ENCODE data around the gene NAMPT.
"Not testable (repeated sequence)": the region's sequence is repeated elsewhere in the genome, so short reads cannot be mapped to it uniquely, and the experiment has no call there.

NAMPT gene

GRCh38 chr7:106231856-106232490 is 52.8 kb downstream of the NAMPT start:
- no peak for DNase-seq (ENCODE audit: low read depth in 1 of 2, low spot score in 1 of 2)
- TF ChIP-seq JUND (IDR thresholded peaks at IDR 0.05; ENCODE audit: low read depth): no peak
- in situ Hi-C loops (cut with HindIII; ENCODE audit: low pct_unique_long_range_greater_than_20kb, low sequenced_read_pairs): no loop called here

DNA sequence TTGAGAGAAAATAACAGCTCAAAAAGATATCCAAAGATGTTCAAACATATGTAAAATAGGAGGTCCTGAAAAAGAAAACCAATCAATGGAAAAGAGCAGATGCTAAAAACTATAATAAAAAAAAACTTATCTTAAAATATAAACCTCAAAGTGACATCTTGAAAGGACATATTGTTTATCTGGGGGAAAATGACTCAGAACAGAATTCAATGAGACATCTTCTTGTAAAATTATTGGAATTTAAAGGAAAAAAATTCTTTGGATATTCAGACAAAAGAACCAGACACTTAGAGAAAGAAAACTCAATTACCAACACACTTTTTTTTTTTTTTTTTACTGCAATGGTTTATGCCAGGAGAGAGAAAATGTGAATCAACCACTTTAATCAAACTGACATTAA is 58.9 kb downstream of the NAMPT start:
- no peak for TF ChIP-seq JUND (IDR thresholded peaks at IDR 0.05; ENCODE audit: low read depth)
- in situ Hi-C loops (cut with HindIII; ENCODE audit: low pct_unique_long_range_greater_than_20kb, low sequenced_read_pairs): no loop called here
- DNase-seq (ENCODE audit: low read depth in 1 of 2, low spot score in 1 of 2): no peak

GRCh38 chr7:106224797-106225196 is 60.0 kb downstream of the NAMPT start:
- in situ Hi-C loops (cut with HindIII; ENCODE audit: low pct_unique_long_range_greater_than_20kb, low sequenced_read_pairs): no loop called here
- TF ChIP-seq JUND (IDR thresholded peaks at IDR 0.05; ENCODE audit: low read depth): no peak
- DNase-seq (ENCODE audit: low read depth in 1 of 2, low spot score in 1 of 2): no peak

DNA sequence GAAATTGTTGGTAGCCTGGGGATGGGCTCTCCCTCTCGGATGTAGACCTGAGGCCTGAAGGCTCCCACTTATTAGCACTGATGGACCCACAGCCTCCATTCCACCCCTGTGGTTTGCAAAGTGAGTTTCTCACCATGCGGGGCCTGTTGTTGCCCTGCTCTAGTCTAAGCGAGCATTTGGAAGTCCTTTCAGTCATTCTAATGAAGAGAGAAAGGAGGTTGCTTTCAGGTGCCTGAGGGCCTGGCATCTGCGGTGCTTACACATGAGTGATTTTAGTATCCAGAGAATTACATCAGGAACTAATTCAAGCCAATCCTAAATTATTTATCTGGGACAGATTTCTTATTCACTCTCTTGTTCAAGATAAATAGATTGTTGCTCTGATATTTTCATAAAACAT is 61.6 kb downstream of the NAMPT start:
- in situ Hi-C loops (cut with HindIII; ENCODE audit: low pct_unique_long_range_greater_than_20kb, low sequenced_read_pairs): no loop called here
- no peak for TF ChIP-seq JUND (IDR thresholded peaks at IDR 0.05; ENCODE audit: low read depth)
- DNase-seq (ENCODE audit: low read depth in 1 of 2, low spot score in 1 of 2): no peak

- no peak for TF ChIP-seq JUND (IDR thresholded peaks at IDR 0.05; ENCODE audit: low read depth)
- no peak for DNase-seq (ENCODE audit: low read depth in 1 of 2, low spot score in 1 of 2)
- in situ Hi-C loops (cut with HindIII; ENCODE audit: low pct_unique_long_range_greater_than_20kb, low sequenced_read_pairs): no loop called here
Measured at GRCh38 chr7:106222545-106222944, 62.2 kb downstream of the NAMPT start.

- DNase-seq (ENCODE audit: low read depth in 1 of 2, low spot score in 1 of 2): peak in 1 of 2 experiments; percentile 73
- in situ Hi-C loops (cut with HindIII; ENCODE audit: low pct_unique_long_range_greater_than_20kb, low sequenced_read_pairs): no loop called here
- TF ChIP-seq JUND (IDR thresholded peaks at IDR 0.05; ENCODE audit: low read depth): no peak
Measured at GRCh38 chr7:106220307-106220706, 64.5 kb downstream of the NAMPT start.

GRCh38 chr7:106219170-106219569 is 65.6 kb downstream of the NAMPT start:
- in situ Hi-C loops (cut with HindIII; ENCODE audit: low pct_unique_long_range_greater_than_20kb, low sequenced_read_pairs): no loop called here
- no peak for DNase-seq (ENCODE audit: low read depth in 1 of 2, low spot score in 1 of 2)
- TF ChIP-seq JUND (IDR thresholded peaks at IDR 0.05; ENCODE audit: low read depth): no peak

DNA sequence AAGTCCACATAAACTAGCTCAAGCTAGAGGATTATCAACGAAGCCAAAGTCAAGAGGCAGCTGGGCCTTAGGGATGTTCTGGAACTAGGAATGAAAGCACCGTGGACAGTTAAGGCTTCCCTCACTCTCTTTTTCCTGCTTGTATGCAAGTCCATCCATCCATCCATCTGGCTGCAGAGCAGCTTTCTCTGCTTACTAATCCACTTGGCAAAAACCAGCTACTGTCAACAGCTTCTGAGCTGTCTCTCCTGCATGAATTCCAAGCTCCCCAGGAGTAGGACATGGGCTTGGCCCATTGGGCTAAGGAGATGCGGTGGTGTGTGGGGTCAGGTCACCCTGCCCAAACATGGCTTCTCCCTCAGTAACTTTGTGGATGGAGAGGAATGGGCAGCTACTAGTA is 66.2 kb downstream of the NAMPT start:
- in situ Hi-C loops (cut with HindIII; ENCODE audit: low pct_unique_long_range_greater_than_20kb, low sequenced_read_pairs): no loop called here
- TF ChIP-seq JUND (IDR thresholded peaks at IDR 0.05; ENCODE audit: low read depth): no peak
- DNase-seq (ENCODE audit: low read depth in 1 of 2, low spot score in 1 of 2): peak in 1 of 2 experiments; percentile 24

DNA sequence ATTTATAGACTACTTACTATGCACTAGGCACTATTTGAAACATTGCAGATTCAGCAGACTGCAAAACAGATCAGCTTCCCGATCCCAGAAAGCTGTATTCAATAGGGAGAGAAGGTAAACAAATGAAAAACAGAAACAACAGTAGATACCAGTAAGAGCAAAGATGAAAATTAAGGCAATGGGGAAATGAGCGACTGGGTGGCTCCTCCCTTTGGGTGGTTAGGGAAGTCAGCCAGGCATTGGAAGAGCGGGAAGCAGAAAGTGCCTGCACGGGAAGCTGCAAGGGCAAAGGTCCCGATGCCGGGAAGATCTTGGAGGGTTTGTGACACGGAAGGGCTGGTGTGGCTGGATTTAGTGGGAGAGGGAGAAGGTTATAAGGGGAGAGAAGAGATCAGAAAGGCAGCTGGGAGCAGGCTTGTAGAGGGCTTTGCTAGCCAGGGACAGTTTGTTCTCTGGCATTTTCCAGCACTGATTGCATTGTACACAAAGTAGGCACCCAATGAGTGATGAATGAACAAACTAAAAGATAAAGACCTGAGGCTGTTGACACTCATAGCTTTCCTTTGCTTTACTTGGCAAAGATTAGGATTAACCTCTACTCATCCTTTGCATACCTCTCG is 67.8 kb downstream of the NAMPT start:
- peak in 1 of 2 experiments; percentile 77 for DNase-seq (ENCODE audit: low read depth in 1 of 2, low spot score in 1 of 2)
- no peak for TF ChIP-seq JUND (IDR thresholded peaks at IDR 0.05; ENCODE audit: low read depth)
- in situ Hi-C loops (cut with HindIII; ENCODE audit: low pct_unique_long_range_greater_than_20kb, low sequenced_read_pairs): no loop called here

DNA sequence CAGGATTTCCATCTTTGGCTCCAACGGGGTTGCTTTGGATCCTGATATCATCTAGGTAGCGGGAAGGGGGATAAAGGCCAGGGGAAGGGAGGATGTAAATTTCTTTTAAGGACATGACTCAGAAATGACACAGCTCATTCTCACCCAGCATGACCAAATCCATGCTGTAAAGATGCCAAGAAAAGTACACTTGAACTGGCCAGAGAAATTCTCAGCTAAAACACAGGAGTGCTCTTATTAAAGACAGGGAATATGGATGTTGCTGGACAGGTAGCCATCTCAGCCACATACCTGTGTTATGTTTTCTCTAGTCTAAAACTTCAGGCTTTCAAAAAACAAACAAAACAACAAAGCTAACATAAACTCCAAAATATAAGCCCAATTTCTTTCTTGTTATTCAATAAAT is 68.3 kb downstream of the NAMPT start:
- peak in 1 of 2 experiments; percentile 71 for DNase-seq (ENCODE audit: low read depth in 1 of 2, low spot score in 1 of 2)
- in situ Hi-C loops (cut with HindIII; ENCODE audit: low pct_unique_long_range_greater_than_20kb, low sequenced_read_pairs): no loop called here

DNA sequence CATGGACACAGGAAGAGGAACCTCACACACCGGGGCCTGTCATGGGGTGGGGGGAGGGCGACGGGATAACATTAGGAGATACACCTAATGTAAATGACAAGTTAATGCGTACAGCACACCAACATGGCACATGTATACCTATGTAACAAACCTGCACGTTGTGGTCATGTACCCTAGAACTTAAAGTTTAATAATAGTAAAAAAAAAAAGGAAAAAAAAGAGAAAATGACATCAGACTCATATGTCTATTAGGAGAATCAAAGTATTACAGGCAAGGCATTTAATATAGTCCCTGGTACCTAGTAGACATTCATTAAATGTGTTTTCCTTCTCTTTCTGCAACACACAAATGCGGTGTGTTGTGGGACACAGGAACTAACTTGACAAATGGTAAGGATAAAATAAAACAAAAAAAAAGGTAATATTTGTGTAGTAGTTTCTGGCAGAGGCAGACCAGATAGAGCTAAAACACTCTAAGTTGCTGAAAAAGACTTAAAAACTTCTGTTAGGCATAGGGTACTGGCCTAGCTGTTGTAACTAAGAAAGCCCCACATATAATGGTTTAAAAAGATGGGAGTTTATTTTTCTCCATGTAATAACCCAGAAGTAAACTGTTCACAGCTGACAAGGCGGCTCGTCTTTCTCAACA is 68.8 kb downstream of the NAMPT start:
- DNase-seq (ENCODE audit: low read depth in 1 of 2, low spot score in 1 of 2): no peak
- TF ChIP-seq JUND (IDR thresholded peaks at IDR 0.05; ENCODE audit: low read depth): no peak
- in situ Hi-C loops (cut with HindIII; ENCODE audit: low pct_unique_long_range_greater_than_20kb, low sequenced_read_pairs): no loop called here

More for the DNA sequence above, 68.3 kb downstream of the NAMPT start:
- no peak for TF ChIP-seq JUND (IDR thresholded peaks at IDR 0.05; ENCODE audit: low read depth)

GRCh38 chr7:106208944-106209343 is 75.8 kb downstream of the NAMPT start:
- in situ Hi-C loops (cut with HindIII; ENCODE audit: low pct_unique_long_range_greater_than_20kb, low sequenced_read_pairs); DNase-seq (ENCODE audit: low read depth in 1 of 2, low spot score in 1 of 2): not testable (repeated sequence)

DNA sequence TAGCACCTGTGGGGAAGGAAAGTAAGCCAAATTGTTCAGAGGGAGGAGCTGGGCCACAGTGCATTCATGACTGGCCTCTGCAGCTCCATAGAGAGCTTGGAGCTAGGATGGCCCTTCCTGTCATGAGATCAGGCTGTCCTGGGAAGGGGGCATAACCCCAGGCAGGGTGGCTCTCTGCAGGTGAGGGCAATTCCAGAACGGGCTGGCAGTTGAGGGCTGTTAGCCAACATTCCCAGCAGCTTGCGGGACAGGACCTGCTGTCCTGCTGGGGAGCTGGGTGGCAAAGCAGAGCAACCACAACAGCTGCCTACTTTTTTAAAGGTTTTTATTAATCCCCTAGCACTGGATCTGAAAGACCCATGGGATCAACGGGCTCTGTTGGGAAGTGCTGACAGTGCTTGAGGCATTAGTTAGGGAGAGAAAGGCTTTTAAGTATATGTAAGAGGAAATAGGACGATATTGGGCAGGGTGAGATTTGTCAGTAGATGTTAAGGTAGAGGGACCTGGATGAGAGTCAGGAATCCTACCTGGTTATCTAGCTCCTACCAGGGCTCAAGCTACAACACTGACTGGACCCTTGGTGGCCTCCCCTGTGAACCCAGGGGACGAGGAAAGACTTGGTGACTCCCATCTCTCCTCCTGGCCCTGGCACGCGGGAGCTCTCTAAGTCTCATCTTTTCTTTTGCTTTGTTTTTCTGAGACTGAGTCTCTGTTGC is 77.8 kb downstream of the NAMPT start:
- DNase-seq (ENCODE audit: low read depth in 1 of 2, low spot score in 1 of 2): peak in 1 of 2 experiments; percentile 38
- TF ChIP-seq JUND (IDR thresholded peaks at IDR 0.05; ENCODE audit: low read depth): no peak
- in situ Hi-C loops (cut with HindIII; ENCODE audit: low pct_unique_long_range_greater_than_20kb, low sequenced_read_pairs): no loop called here
